K562 (cell line): ENCODE measurements around the gene CEP41. TPM values are rescaled to one million over a fixed set of nuclear protein-coding genes. Genes with fewer than 3 reads are reported as not detected.

Experiments
- ATAC-seq: fragments of 200-7000 bp; cut with Tn5 transposase; 3 replicates; pipeline ENCODE4 v1.9.1; 2020; ENCODE audit warnings: moderate library complexity
- BruUV-seq: library from RNA; stranded (reverse); fragments of 400-500 nt; replicated peaks from 2 replicates; lab custom pipeline; 2021; lab: Mats Ljungman, UMichigan
- CTCF ChIA-PET: fragments of 300-600 bp; formaldehyde crosslinking; extraction: SDS; loops from one replicate; lab custom pipeline; 2021; ENCODE audit warnings: low intra/inter-chr PET ratio; lab: Yijun Ruan, JAX
- POLR2A ChIA-PET: fragments of 300-600, 350-650 bp; sonication (Branson Sonifier 250); formaldehyde crosslinking; extraction: SDS; loops from one replicate; lab custom pipeline; 2021; ENCODE audit warnings: antibody characterized with exemption, inconsistent platforms; lab: Yijun Ruan, JAX
- DNase-seq, 4 experiments: peaks; one replicate each; pipeline versions ENCODE4 v3.0.0 to v3.0.0-alpha.2; 2011 to 2018; ENCODE audit warnings: low spot score in 3 of 4, mixed read lengths in 3 of 4; ENCODE audit errors: extremely low read depth in 1 of 4
- FAIRE-seq: peaks from 2 replicates; lab custom pipeline; 2011; peaks lifted over from hg19 to GRCh38; lab: Jason Lieb, UNC
- H2AFZ ChIP-seq: 2 replicates; pipeline ENCODE4 v1.6.0; 2011; ENCODE audit warnings: low read depth, low read length, control low read depth, inconsistent platforms
- H3K27ac ChIP-seq: fragments of 200-600 bp; 3 replicates; pipeline ENCODE4 v1.8.0; 2011; ENCODE audit warnings: low read depth, mild to moderate bottlenecking, control low read depth, inconsistent platforms, low read length, moderate library complexity, mixed read lengths; ENCODE audit errors: extremely low read depth
- H3K27me3 ChIP-seq, 2 experiments: fragments of 300-600 bp in 1 of 2; 2 replicates in 1 of 2; 3 replicates in 1 of 2; pipeline versions ENCODE4 v1.6.0 to v1.8.0; 2011; ENCODE audit warnings: inconsistent platforms in 2 of 2, low read length in 2 of 2, mild to moderate bottlenecking in 1 of 2, mixed read lengths in 1 of 2, moderate library complexity in 1 of 2; ENCODE audit not compliant: control insufficient read depth in 2 of 2, insufficient read depth in 2 of 2
- H3K36me3 ChIP-seq: fragments of 300-600 bp; 3 replicates; pipeline ENCODE4 v1.8.0; 2011; ENCODE audit warnings: mild to moderate bottlenecking, low read length, inconsistent platforms; ENCODE audit not compliant: control insufficient read depth, insufficient read depth
- H3K4me1 ChIP-seq, 2 experiments: fragments of 200-600 bp in 1 of 2; replicated peaks in 1 of 2; 2 replicates in 1 of 2; 3 replicates in 1 of 2; pipeline versions ENCODE4 v1.5.1 to v1.8.0; 2011; ENCODE audit warnings: inconsistent platforms in 2 of 2, low read length in 2 of 2, mild to moderate bottlenecking in 1 of 2, mixed read lengths in 1 of 2, moderate library complexity in 1 of 2; ENCODE audit not compliant: control insufficient read depth in 2 of 2, insufficient read depth in 2 of 2
- H3K4me2 ChIP-seq: 2 replicates; pipeline ENCODE4 v1.6.1; 2011; ENCODE audit warnings: low read length, control low read depth, inconsistent platforms, mixed read lengths; ENCODE audit not compliant: insufficient read depth
- H3K4me3 ChIP-seq: fragments of 200-600 bp; sonication (generic), shearing (Covaris generic); 2 replicates; pipeline ENCODE4 v1.5.1; 2016; ENCODE audit warnings: control low read depth, inconsistent platforms
- H3K79me2 ChIP-seq: fragments of 200-600 bp; 3 replicates; pipeline ENCODE4 v1.8.0; 2011; ENCODE audit warnings: low read length, inconsistent platforms; ENCODE audit not compliant: control insufficient read depth, insufficient read depth
- H3K9ac ChIP-seq, 2 experiments: 2 replicates each; pipeline versions ENCODE4 v1.6.0 to v1.6.1; 2011; ENCODE audit warnings: low read depth in 2 of 2, low read length in 2 of 2, control low read depth in 1 of 2, inconsistent platforms in 1 of 2, mild to moderate bottlenecking in 1 of 2, mixed read lengths in 1 of 2; ENCODE audit not compliant: insufficient read depth in 1 of 2
- H3K9me1 ChIP-seq: one replicate; pipeline ENCODE4 v1.6.0; 2011; ENCODE audit warnings: inconsistent platforms, mild to moderate bottlenecking, low read length, moderate library complexity; ENCODE audit not compliant: control insufficient read depth, insufficient read depth
- H3K9me3 ChIP-seq: replicated peaks from 2 replicates; pipeline ENCODE4 v1.5.1; 2011; ENCODE audit warnings: low read depth, low read length, inconsistent platforms; ENCODE audit not compliant: control insufficient read depth, insufficient read depth
- H4K20me1 ChIP-seq: replicated peaks from 2 replicates; pipeline ENCODE4 v1.6.1; 2011; ENCODE audit warnings: low read length, inconsistent platforms, mixed read lengths; ENCODE audit not compliant: control insufficient read depth, insufficient read depth
- ATF1 ChIP-seq, 2 experiments: fragments of 450-650 bp in 1 of 2; IDR thresholded peaks; 2 replicates each; pipeline ENCODE4 v1.6.1; 2016; ENCODE audit warnings: missing compliant biosample characterization in 1 of 2, missing genetic modification characterization in 1 of 2
- ATF3 ChIP-seq, 2 experiments: fragments of 450-650 bp in 1 of 2; sonication (generic) in 1 of 2; formaldehyde crosslinking in 1 of 2; IDR thresholded peaks in 1 of 2; conservative IDR thresholded peaks in 1 of 2; 2 replicates each; pipeline versions ENCODE4 v1.6.1 to v1.8.1; 2016 to 2023; ENCODE audit warnings: mild to moderate bottlenecking in 2 of 2, moderate library complexity in 2 of 2, inconsistent platforms in 1 of 2, missing genetic modification reagents in 1 of 2
- ATF7 ChIP-seq: fragments of 450-650 bp; IDR thresholded peaks from 2 replicates; pipeline ENCODE4 v1.7.1; 2014; ENCODE audit warnings: mild to moderate bottlenecking, moderate library complexity
- CREM ChIP-seq: IDR thresholded peaks from 2 replicates; pipeline ENCODE4 v1.6.1; 2014; ENCODE audit warnings: antibody characterized with exemption, low read depth
- DMBX1 ChIP-seq: fragments of 250-450 bp; sonication (Bioruptor Pico); IDR thresholded peaks from 2 replicates; pipeline ENCODE4 v1.8.0; 2022; ENCODE audit warnings: inconsistent platforms, mild to moderate bottlenecking, moderate library complexity, borderline replicate concordance
- MEF2A ChIP-seq: IDR thresholded peaks from 2 replicates; pipeline ENCODE4 v1.6.1; 2011; ENCODE audit warnings: low read depth, mild to moderate bottlenecking, low read length, moderate library complexity; ENCODE audit not compliant: control insufficient read depth
- NRF1 ChIP-seq, 2 experiments: fragments of 450-650 bp; IDR thresholded peaks in 1 of 2; conservative IDR thresholded peaks in 1 of 2; 2 replicates each; pipeline ENCODE4 v1.6.1; 2014; ENCODE audit warnings: mild to moderate bottlenecking in 2 of 2
- RAD21 ChIP-seq, 2 experiments: fragments of 250-450 bp in 1 of 2; fragments of 450-650 bp in 1 of 2; sonication (Bioruptor Pico) in 1 of 2; formaldehyde crosslinking in 1 of 2; IDR thresholded peaks in 1 of 2; conservative IDR thresholded peaks in 1 of 2; 2 replicates each; pipeline versions ENCODE4 v1.4.0 to v1.8.0; 2020 to 2022; ENCODE audit warnings: mild to moderate bottlenecking in 2 of 2, moderate library complexity in 1 of 2
- RBM17 ChIP-seq: fragments of 200-400 bp; formaldehyde crosslinking; IDR thresholded peaks from 2 replicates; pipeline ENCODE4 v1.6.1; 2017; ENCODE audit warnings: low read depth, mild to moderate bottlenecking, low read length, borderline replicate concordance
- TAL1 ChIP-seq: fragments of 450-650 bp; IDR thresholded peaks from 2 replicates; pipeline ENCODE4 v1.6.1; 2016; ENCODE audit warnings: mild to moderate bottlenecking
- WGBS: fragments of 100-300 bp; shearing (Covaris generic); methylation state at CpG from one replicate; pipeline ENCODE4 v1.1.6; 2016; ENCODE audit warnings: low coverage, mixed read lengths; ENCODE audit not compliant: insufficient coverage; ENCODE audit errors: missing lambda C conversion rate; 5-methylcytosine and 5-hydroxymethylcytosine counted together
- in situ Hi-C: fragments of 300-500 bp; cut with MboI; formaldehyde crosslinking; loops from 4 replicates; pipeline ENCODE4 v1.15.0; 2018; ENCODE audit warnings: inconsistent platforms, mixed read lengths
- intact Hi-C: fragments of 100-400 bp; cut with micrococcal nuclease; formaldehyde crosslinking; loops from 2 replicates; pipeline ENCODE4 v1.14.2; 2022
- polyA plus RNA-seq, 8 experiments: library from polyadenylated mRNA; depleted of rRNA in 4 of 8; stranded (reverse) in 5 of 8; unstranded in 3 of 8; fragments of >200 nt; fragmentation: Nextera tagmentation in 2 of 8; fragmentation: Illumina TruSeq in 1 of 8; extraction: Ambion mirVana in 2 of 8; extraction: Trizol in 1 of 8; gene quantifications; 2 replicates each; pipeline versions ENCODE4 v1.2.1 to v1.2.3, GENCODE V29; 2011 to 2014; ENCODE audit warnings: inconsistent platforms in 1 of 8, missing spikeins in 1 of 8
- small RNA-seq: library from RNA; depleted of rRNA; stranded (forward); fragments of <200 nt; gene quantifications from one replicate; pipeline ENCODE3, GENCODE V24; 2014
- total RNA-seq, 7 experiments: library from RNA; depleted of rRNA in 6 of 7; stranded (reverse); fragments of >200 nt in 6 of 7; fragmentation: Illumina TruSeq in 2 of 7; extraction: Trizol in 2 of 7; gene quantifications; 2 replicates each; pipeline versions ENCODE4 v1.2.1 to v1.2.3, GENCODE V29; 2011 to 2021; ENCODE audit warnings: low replicate concordance in 1 of 7

CEP41 gene
- total and polyA plus RNA-seq, 9 of the 15 experiments (the other 6 are each of a cell fraction or from before 2014, with no cell fraction given) = 1.5 to 15.5 (median 6.4) TPM

- in situ Hi-C loops (no loop called here), intact Hi-C loops (no loop called here)
- Histone ChIP-seq H3K9me3 (no peaks in the 10 kb centered on the region), H3K4me3 (no peak within 1 kb of the TSS), H3K27ac (no peak within 1 kb of the TSS), H3K4me2 (peak within 1 kb of the TSS; percentile 24; the same call in 1 of the 2 replicates), H3K36me3 (no peaks in the 10 kb centered on the region), H3K4me1 (0 out of 5 replicates have a peak, but pooled peaks cover 0 to 3% of the 10 kb centered on the region in 2 experiments), H4K20me1 (no peaks in the 10 kb centered on the region)
- ChIA-PET POLR2A (interaction anchor here (0.8 to 1.4 kb wide), 5 partner anchors 10 to 37 kb away, joined by 3 to 6 read pairs (median 5); no protein-coding TSS in a partner anchor), CTCF (no interaction called here)
- BruUV-seq = no TSS peak
- no peak for FAIRE-seq
- WGBS = 2% methylated on average over 5 of the region's 5 CpGs
- TF ChIP-seq DMBX1 = no peak
- no peak for TF ChIP-seq TAL1
- TF ChIP-seq ATF7 = peak; percentile 74
- no peak for TF ChIP-seq RBM17
- no peak for TF ChIP-seq ATF1 (CRISPR knock-in tag; IDR thresholded peaks at IDR 0.05)
- peak; percentile 69; the same call in 1 of the 2 replicates for TF ChIP-seq ATF1 (tag; IDR thresholded peaks at IDR 0.05)
- peak; percentile 56 for TF ChIP-seq CREM
- no peak for TF ChIP-seq RAD21 (CRISPR knock-in tag; conservative IDR thresholded peaks at IDR 0.05 in 1 of 2, IDR thresholded peaks at IDR 0.05 in 1 of 2)
- TF ChIP-seq MEF2A = no peak
- peak; percentile 83 to 86 for TF ChIP-seq NRF1 (conservative IDR thresholded peaks at IDR 0.05 in 1 of 2, IDR thresholded peaks at IDR 0.05 in 1 of 2)
- TF ChIP-seq ATF3 (IDR thresholded peaks at IDR 0.05) = peak; percentile 79
- TF ChIP-seq ATF3 (CRISPR knock-in tag; conservative IDR thresholded peaks at IDR 0.05) = no peak
- TF ChIP-seq, all 486 proteins: peak for 5
- H3K9ac ChIP-seq = no peak within 1 kb of the TSS
- peaks cover 33 to 52% of the 10 kb centered on the region in 2 experiments for H3K27me3 ChIP-seq
- no peaks in the 10 kb centered on the region for H3K9me1 ChIP-seq
- ATAC-seq (no peak), DNase-seq (no peak)
- H3K79me2 ChIP-seq = no peaks in the 10 kb centered on the region
- H2AFZ ChIP-seq = no peak within 1 kb of the TSS
Observed at GRCh38 chr7:130344271-130344866, 96.4 kb downstream of the CEP41 start, which contains the start of gene CPA5. TSS of gene CPA5 (plus strand) at chr7:130344816. CDS start at chr7:130346486, 1,670 bp downstream.

Small RNA genes within 50 kb of the gene (small RNA-seq; reads per million reads assigned to genes)
- gene RF02148 = not detected
- gene RF02149 = not detected
- not detected for gene RF02150

Other genes with a start within 250 kb of the CEP41 start
Only the 7 nearest of the 9 such genes appear.
- gene SSMEM1, start 233.2 kb downstream of the CEP41 start, total RNA-seq (2014; rRNA removed) = not detected in 2 replicates
- gene SSMEM1, start 233.2 kb downstream of the CEP41 start, total RNA-seq (2014; rRNA removed; fragmentation: Illumina TruSeq; extraction: Trizol) = 0.18 and 0.32 TPM in 2 replicates
- gene SSMEM1, start 233.2 kb downstream of the CEP41 start, total RNA-seq (2015; rRNA removed; fragmentation: Illumina TruSeq; extraction: Trizol) = not detected in 2 replicates
- 0.16 TPM in 1 of 2 replicates, not detected in the other for gene SSMEM1, start 233.2 kb downstream of the CEP41 start, total RNA-seq (2021)
- 0.12 and 0.13 TPM in 2 replicates for gene SSMEM1, start 233.2 kb downstream of the CEP41 start, polyA plus RNA-seq (2011; rRNA removed)
- 0.25 TPM in 1 of 2 replicates, not detected in the other for gene SSMEM1, start 233.2 kb downstream of the CEP41 start, polyA plus RNA-seq (2014; fragmentation: Illumina TruSeq; extraction: Trizol)
- gene SSMEM1, start 233.2 kb downstream of the CEP41 start, polyA plus RNA-seq (2014; fragmentation: Nextera tagmentation; extraction: Ambion mirVana) = under 1 TPM; 0.10 to 0.28 TPM
- gene SSMEM1, start 233.2 kb downstream of the CEP41 start, polyA plus RNA-seq (2014; rRNA removed) = not detected in 2 replicates
- 0.24 TPM in 1 of 2 replicates, not detected in the other for gene CPA2, start 174.2 kb downstream of the CEP41 start, total RNA-seq (2014; rRNA removed)
- gene CPA2, start 174.2 kb downstream of the CEP41 start, total RNA-seq (2014; rRNA removed; fragmentation: Illumina TruSeq; extraction: Trizol) = not detected in 2 replicates
- not detected in 2 replicates for gene CPA2, start 174.2 kb downstream of the CEP41 start, total RNA-seq (2015; rRNA removed; fragmentation: Illumina TruSeq; extraction: Trizol)
- gene CPA2, start 174.2 kb downstream of the CEP41 start, total RNA-seq (2021) = 0.84 and 1.2 TPM in 2 replicates
- gene CPA2, start 174.2 kb downstream of the CEP41 start, polyA plus RNA-seq (2011; rRNA removed) = 0.11 TPM in 1 of 2 replicates, not detected in the other
- gene CPA2, start 174.2 kb downstream of the CEP41 start, polyA plus RNA-seq (2014; fragmentation: Illumina TruSeq; extraction: Trizol) = 0.09 TPM in 1 of 2 replicates, not detected in the other
- gene CPA2, start 174.2 kb downstream of the CEP41 start, polyA plus RNA-seq (2014; fragmentation: Nextera tagmentation; extraction: Ambion mirVana) = under 1 TPM in 1 of 2 experiments, not detected in 1; 0.04 TPM
- 0.05 and 0.20 TPM in 2 replicates for gene CPA2, start 174.2 kb downstream of the CEP41 start, polyA plus RNA-seq (2014; rRNA removed)
- not detected in 2 replicates for gene CPA4, start 147.9 kb downstream of the CEP41 start, total RNA-seq (2014; rRNA removed)
- gene CPA4, start 147.9 kb downstream of the CEP41 start, total RNA-seq (2014; rRNA removed; fragmentation: Illumina TruSeq; extraction: Trizol) = not detected in 2 replicates
- gene CPA4, start 147.9 kb downstream of the CEP41 start, total RNA-seq (2015; rRNA removed; fragmentation: Illumina TruSeq; extraction: Trizol) = not detected in 2 replicates
- gene CPA4, start 147.9 kb downstream of the CEP41 start, total RNA-seq (2021) = not detected in 2 replicates
- gene CPA4, start 147.9 kb downstream of the CEP41 start, polyA plus RNA-seq (2011; rRNA removed) = 0.05 TPM in 1 of 2 replicates, not detected in the other
- gene CPA4, start 147.9 kb downstream of the CEP41 start, polyA plus RNA-seq (2014; fragmentation: Illumina TruSeq; extraction: Trizol) = not detected in 2 replicates
- gene CPA4, start 147.9 kb downstream of the CEP41 start, polyA plus RNA-seq (2014; fragmentation: Nextera tagmentation; extraction: Ambion mirVana) = not detected
- gene CPA4, start 147.9 kb downstream of the CEP41 start, polyA plus RNA-seq (2014; rRNA removed) = not detected in 2 replicates
- gene CPA5, start 96.2 kb downstream of the CEP41 start, total RNA-seq (2014; rRNA removed) = 0.16 and 0.23 TPM in 2 replicates
- 0.29 and 0.91 TPM in 2 replicates for gene CPA5, start 96.2 kb downstream of the CEP41 start, total RNA-seq (2014; rRNA removed; fragmentation: Illumina TruSeq; extraction: Trizol)
- gene CPA5, start 96.2 kb downstream of the CEP41 start, total RNA-seq (2015; rRNA removed; fragmentation: Illumina TruSeq; extraction: Trizol) = 0.26 and 0.94 TPM in 2 replicates
- 0.18 and 0.22 TPM in 2 replicates for gene CPA5, start 96.2 kb downstream of the CEP41 start, total RNA-seq (2021)
- 0.14 and 0.50 TPM in 2 replicates for gene CPA5, start 96.2 kb downstream of the CEP41 start, polyA plus RNA-seq (2011; rRNA removed)
- 0.24 and 1.00 TPM in 2 replicates for gene CPA5, start 96.2 kb downstream of the CEP41 start, polyA plus RNA-seq (2014; fragmentation: Illumina TruSeq; extraction: Trizol)
- 1 to 10 TPM; 1.0 to 2.4 TPM for gene CPA5, start 96.2 kb downstream of the CEP41 start, polyA plus RNA-seq (2014; fragmentation: Nextera tagmentation; extraction: Ambion mirVana)
- 0.11 and 0.13 TPM in 2 replicates for gene CPA5, start 96.2 kb downstream of the CEP41 start, polyA plus RNA-seq (2014; rRNA removed)
- not detected in 2 replicates for gene CPA1, start 60.5 kb downstream of the CEP41 start, total RNA-seq (2014; rRNA removed)
- gene CPA1, start 60.5 kb downstream of the CEP41 start, total RNA-seq (2014; rRNA removed; fragmentation: Illumina TruSeq; extraction: Trizol) = not detected in 2 replicates
- not detected in 2 replicates for gene CPA1, start 60.5 kb downstream of the CEP41 start, total RNA-seq (2015; rRNA removed; fragmentation: Illumina TruSeq; extraction: Trizol)
- gene CPA1, start 60.5 kb downstream of the CEP41 start, total RNA-seq (2021) = 6.5 and 9.7 TPM in 2 replicates
- not detected in 2 replicates for gene CPA1, start 60.5 kb downstream of the CEP41 start, polyA plus RNA-seq (2011; rRNA removed)
- gene CPA1, start 60.5 kb downstream of the CEP41 start, polyA plus RNA-seq (2014; fragmentation: Illumina TruSeq; extraction: Trizol) = not detected in 2 replicates
- not detected for gene CPA1, start 60.5 kb downstream of the CEP41 start, polyA plus RNA-seq (2014; fragmentation: Nextera tagmentation; extraction: Ambion mirVana)
- gene CPA1, start 60.5 kb downstream of the CEP41 start, polyA plus RNA-seq (2014; rRNA removed) = not detected in 2 replicates
- 0.04 and 0.14 TPM in 2 replicates for gene MEST, start 51.1 kb upstream of the CEP41 start, total RNA-seq (2014; rRNA removed)
- gene MEST, start 51.1 kb upstream of the CEP41 start, total RNA-seq (2014; rRNA removed; fragmentation: Illumina TruSeq; extraction: Trizol) = 0.18 and 0.26 TPM in 2 replicates
- 0.41 TPM in 1 of 2 replicates, not detected in the other for gene MEST, start 51.1 kb upstream of the CEP41 start, total RNA-seq (2015; rRNA removed; fragmentation: Illumina TruSeq; extraction: Trizol)
- gene MEST, start 51.1 kb upstream of the CEP41 start, total RNA-seq (2021) = 0.62 and 1.0 TPM in 2 replicates
- gene MEST, start 51.1 kb upstream of the CEP41 start, polyA plus RNA-seq (2011; rRNA removed) = 0.27 and 0.74 TPM in 2 replicates
- gene MEST, start 51.1 kb upstream of the CEP41 start, polyA plus RNA-seq (2014; fragmentation: Illumina TruSeq; extraction: Trizol) = 0.34 TPM in 1 of 2 replicates, not detected in the other
- gene MEST, start 51.1 kb upstream of the CEP41 start, polyA plus RNA-seq (2014; fragmentation: Nextera tagmentation; extraction: Ambion mirVana) = under 1 TPM; 0.38 to 0.56 TPM
- 0.04 and 0.38 TPM in 2 replicates for gene MEST, start 51.1 kb upstream of the CEP41 start, polyA plus RNA-seq (2014; rRNA removed)
- gene COPG2, start 227.7 kb upstream of the CEP41 start, total RNA-seq (2014; rRNA removed) = 25.5 and 27.3 TPM in 2 replicates
- gene COPG2, start 227.7 kb upstream of the CEP41 start, total RNA-seq (2014; rRNA removed; fragmentation: Illumina TruSeq; extraction: Trizol) = 32.5 and 37.4 TPM in 2 replicates
- gene COPG2, start 227.7 kb upstream of the CEP41 start, total RNA-seq (2015; rRNA removed; fragmentation: Illumina TruSeq; extraction: Trizol) = 28.5 and 28.7 TPM in 2 replicates
- gene COPG2, start 227.7 kb upstream of the CEP41 start, total RNA-seq (2021) = 42.4 and 43.0 TPM in 2 replicates
- 104 and 105 TPM in 2 replicates for gene COPG2, start 227.7 kb upstream of the CEP41 start, polyA plus RNA-seq (2011; rRNA removed)
- gene COPG2, start 227.7 kb upstream of the CEP41 start, polyA plus RNA-seq (2014; fragmentation: Illumina TruSeq; extraction: Trizol) = 52.5 and 54.4 TPM in 2 replicates
- gene COPG2, start 227.7 kb upstream of the CEP41 start, polyA plus RNA-seq (2014; fragmentation: Nextera tagmentation; extraction: Ambion mirVana) = 1 to 10 TPM; 6.6 to 9.0 TPM
- 38.4 and 39.9 TPM in 2 replicates for gene COPG2, start 227.7 kb upstream of the CEP41 start, polyA plus RNA-seq (2014; rRNA removed)